ENCODE measurements around the gene ARHGAP24. TPM values are rescaled to one million over a fixed set of nuclear protein-coding genes. Genes with fewer than 3 reads are reported as not detected.

Gene ARHGAP24
- total and polyA plus RNA-seq, 10 of the 15 experiments (the other 5 are each of a cell fraction or from before 2014, with no cell fraction given) = 0.10 to 4.2 (median 0.52) TPM

DNA sequence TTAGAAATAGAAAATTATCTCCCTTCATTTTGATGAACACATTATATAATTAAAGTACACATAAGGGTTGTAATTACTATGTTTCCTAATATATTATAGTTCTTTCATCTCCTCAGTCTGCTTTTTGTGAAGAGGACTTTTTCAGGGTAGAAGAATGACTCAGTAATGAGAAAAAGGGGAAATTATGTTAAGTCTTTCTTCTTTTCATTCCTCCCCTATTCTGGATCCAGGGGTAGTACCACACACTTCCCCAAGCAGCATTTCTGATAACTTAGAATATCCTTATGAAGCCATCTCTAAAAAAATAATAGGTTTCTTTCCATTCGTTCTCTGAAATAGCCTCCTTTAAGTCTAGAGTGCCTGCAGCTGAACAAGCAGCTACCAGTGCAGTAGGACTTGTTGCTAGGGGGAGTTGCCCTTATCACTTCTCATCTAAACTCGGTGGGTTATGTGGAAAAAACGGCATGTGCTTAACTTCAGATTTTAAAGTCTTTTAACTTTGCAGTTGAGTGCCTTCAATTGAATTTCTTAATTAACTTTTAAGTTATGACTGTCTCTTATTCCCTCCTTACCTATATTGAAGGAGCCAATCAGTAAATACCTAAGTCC lies 184.8 kb downstream of the ARHGAP24 start:
- Histone ChIP-seq H4K20me1 (ENCODE audit: control insufficient read depth, insufficient read depth) (no peaks in the 10 kb centered on the region), H3K4me2 (ENCODE audit: control insufficient read depth, insufficient read depth) (0 out of 2 replicates have a peak overlapping the region, but pooled peaks have one; percentile 13), H2AFZ (ENCODE audit: control insufficient read depth, low read depth, low read length) (no peak overlapping the region), H3K4me3 (no peak overlapping the region), H3K9ac (ENCODE audit: control insufficient read depth, insufficient read depth, low read length) (no peak overlapping the region), H3K4me1 (ENCODE audit: control insufficient read depth, insufficient read depth, low read length) (peaks cover 27% of the 10 kb centered on the region), H3K36me3 (ENCODE audit: control insufficient read depth in 2 of 2, insufficient read depth in 2 of 2, low read length in 1 of 2) (no peaks in the 10 kb centered on the region), H3K79me2 (ENCODE audit: control insufficient read depth, insufficient read depth, low read length) (no peaks in the 10 kb centered on the region), H3K27ac (ENCODE audit: control insufficient read depth, insufficient read depth) (no peak overlapping the region), H3K9me3 (replicated peaks; ENCODE audit: control insufficient read depth, insufficient read depth, low read length) (no peaks in the 10 kb centered on the region), H3K27me3 (replicated peaks in 1 of 2; ENCODE audit: control insufficient read depth in 2 of 2, insufficient read depth in 2 of 2, low read length in 1 of 2) (no peaks in the 10 kb centered on the region)
- intact Hi-C loops (cut with micrococcal nuclease; ENCODE audit: unreplicated experiment) = loop anchor here (5.0 kb wide), 1 partner anchor 88 kb away; no protein-coding TSS in a partner anchor
- POLR2A ChIA-PET = no interaction called here
- FAIRE-seq = no peak
- no TSS peak for BruUV-seq (replicated peaks)
- no peak for DNase-seq (ENCODE audit: low read depth, low spot score)
- no peak for TF ChIP-seq NR2F1 (conservative IDR thresholded peaks at IDR 0.05)
- TF ChIP-seq, protein P1, sequence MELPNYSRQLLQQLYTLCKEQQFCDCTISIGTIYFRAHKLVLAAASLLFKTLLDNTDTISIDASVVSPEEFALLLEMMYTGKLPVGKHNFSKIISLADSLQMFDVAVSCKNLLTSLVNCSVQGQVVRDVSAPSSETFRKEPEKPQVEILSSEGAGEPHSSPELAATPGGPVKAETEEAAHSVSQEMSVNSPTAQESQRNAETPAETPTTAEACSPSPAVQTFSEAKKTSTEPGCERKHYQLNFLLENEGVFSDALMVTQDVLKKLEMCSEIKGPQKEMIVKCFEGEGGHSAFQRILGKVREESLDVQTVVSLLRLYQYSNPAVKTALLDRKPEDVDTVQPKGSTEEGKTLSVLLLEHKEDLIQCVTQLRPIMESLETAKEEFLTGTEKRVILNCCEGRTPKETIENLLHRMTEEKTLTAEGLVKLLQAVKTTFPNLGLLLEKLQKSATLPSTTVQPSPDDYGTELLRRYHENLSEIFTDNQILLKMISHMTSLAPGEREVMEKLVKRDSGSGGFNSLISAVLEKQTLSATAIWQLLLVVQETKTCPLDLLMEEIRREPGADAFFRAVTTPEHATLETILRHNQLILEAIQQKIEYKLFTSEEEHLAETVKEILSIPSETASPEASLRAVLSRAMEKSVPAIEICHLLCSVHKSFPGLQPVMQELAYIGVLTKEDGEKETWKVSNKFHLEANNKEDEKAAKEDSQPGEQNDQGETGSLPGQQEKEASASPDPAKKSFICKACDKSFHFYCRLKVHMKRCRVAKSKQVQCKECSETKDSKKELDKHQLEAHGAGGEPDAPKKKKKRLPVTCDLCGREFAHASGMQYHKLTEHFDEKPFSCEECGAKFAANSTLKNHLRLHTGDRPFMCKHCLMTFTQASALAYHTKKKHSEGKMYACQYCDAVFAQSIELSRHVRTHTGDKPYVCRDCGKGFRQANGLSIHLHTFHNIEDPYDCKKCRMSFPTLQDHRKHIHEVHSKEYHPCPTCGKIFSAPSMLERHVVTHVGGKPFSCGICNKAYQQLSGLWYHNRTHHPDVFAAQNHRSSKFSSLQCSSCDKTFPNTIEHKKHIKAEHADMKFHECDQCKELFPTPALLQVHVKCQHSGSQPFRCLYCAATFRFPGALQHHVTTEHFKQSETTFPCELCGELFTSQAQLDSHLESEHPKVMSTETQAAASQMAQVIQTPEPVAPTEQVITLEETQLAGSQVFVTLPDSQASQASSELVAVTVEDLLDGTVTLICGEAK (IDR thresholded peaks at IDR 0.05; ENCODE audit: borderline replicate concordance) = no peak
- CTCF ChIA-PET = interaction anchor here (0.7 to 1.6 kb wide), 3 partner anchors 13 to 137 kb away, joined by 3 to 6 read pairs (median 3); no protein-coding TSS in a partner anchor
- in situ Hi-C loops (cut with MboI) = no loop called here
- RAD21 ChIA-PET (ENCODE audit: unreplicated experiment) = interaction anchor here (1.2 to 1.4 kb wide), 2 partner anchors 87 to 89 kb away, joined by 3 to 4 read pairs; no protein-coding TSS in a partner anchor
- SMC1A ChIA-PET (ENCODE audit: uncharacterized antibody, unreplicated experiment) = interaction anchor here (1.0 to 1.8 kb wide), 7 partner anchors 42 to 103 kb away, joined by 3 to 5 read pairs (median 3); no protein-coding TSS in a partner anchor
- WGBS (ENCODE audit: insufficient coverage, insufficient replicate concordance, low lambda C conversion rate, missing lambda C conversion rate) = 2% methylated on average over 3 of the region's 3 CpGs
- ATAC-seq = peak; percentile 43
